Choroid plexus epithelial cell (primary cell): ENCODE measurements around the gene MYOZ1.

Source experiments
- DNase-seq: peaks from one replicate; pipeline ENCODE4 v3.0.0-alpha.2; 2010; ENCODE audit warnings: low read depth
- H3K4me3 ChIP-seq: 2 replicates; pipeline ENCODE4 v1.5.1; 2011; ENCODE audit warnings: low read depth, mild to moderate bottlenecking, control low read depth, low read length, moderate library complexity
- TF ChIP-seq, protein P1 (sequence below): conservative IDR thresholded peaks from 2 replicates; pipeline ENCODE4 v1.5.1; 2011; ENCODE audit warnings: low read depth, mild to moderate bottlenecking, control low read depth, inconsistent platforms, low read length, moderate library complexity

MYOZ1 gene

DNA sequence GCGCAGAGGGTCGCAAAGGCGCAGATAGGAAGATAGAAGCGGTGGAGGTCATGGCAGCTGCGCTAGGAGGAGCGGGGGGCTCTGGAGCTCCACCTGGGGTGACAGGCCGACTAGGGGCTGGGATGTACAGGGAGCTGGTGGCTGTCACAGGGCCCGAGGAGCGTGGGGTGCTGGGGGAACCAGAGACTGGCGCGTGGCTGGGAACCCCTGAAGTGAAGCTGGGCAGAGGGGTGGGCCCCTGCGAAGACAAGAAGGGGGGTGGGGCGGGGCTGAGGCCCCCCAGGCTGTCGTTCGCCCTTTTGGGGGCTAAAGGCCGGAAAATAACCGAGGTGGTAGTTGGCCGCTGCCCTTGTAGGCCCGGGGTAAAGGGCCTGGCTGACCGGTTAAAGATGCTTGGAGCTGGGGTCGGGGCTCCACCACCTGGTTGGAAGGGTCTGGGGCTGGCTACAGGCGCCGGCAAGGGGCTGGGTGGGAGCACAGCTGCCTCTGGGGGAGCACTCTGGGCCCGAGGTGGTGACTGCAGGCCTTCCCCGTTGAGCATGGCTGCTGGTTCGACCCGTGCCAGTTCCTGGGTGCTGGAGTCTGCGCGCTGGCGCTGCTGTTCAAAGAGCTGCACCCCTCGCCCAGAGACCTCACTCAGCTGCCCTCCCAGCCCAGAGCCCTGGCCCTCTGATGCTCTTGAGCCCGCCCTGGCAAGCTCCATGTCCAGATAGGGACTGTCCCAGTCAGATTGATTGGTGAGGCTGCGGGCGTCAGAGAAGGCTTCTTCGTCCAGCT lies 6.8 kb upstream of the MYOZ1 start:
- H3K4me3 ChIP-seq, result peak overlapping the region; percentile 73
- TF ChIP-seq, protein P1, sequence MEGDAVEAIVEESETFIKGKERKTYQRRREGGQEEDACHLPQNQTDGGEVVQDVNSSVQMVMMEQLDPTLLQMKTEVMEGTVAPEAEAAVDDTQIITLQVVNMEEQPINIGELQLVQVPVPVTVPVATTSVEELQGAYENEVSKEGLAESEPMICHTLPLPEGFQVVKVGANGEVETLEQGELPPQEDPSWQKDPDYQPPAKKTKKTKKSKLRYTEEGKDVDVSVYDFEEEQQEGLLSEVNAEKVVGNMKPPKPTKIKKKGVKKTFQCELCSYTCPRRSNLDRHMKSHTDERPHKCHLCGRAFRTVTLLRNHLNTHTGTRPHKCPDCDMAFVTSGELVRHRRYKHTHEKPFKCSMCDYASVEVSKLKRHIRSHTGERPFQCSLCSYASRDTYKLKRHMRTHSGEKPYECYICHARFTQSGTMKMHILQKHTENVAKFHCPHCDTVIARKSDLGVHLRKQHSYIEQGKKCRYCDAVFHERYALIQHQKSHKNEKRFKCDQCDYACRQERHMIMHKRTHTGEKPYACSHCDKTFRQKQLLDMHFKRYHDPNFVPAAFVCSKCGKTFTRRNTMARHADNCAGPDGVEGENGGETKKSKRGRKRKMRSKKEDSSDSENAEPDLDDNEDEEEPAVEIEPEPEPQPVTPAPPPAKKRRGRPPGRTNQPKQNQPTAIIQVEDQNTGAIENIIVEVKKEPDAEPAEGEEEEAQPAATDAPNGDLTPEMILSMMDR, result no peak

GRCh38 chr10:73647211-73647874 lies 6.1 kb upstream of the MYOZ1 start:
- DNase-seq, result peak; percentile 42
- peak overlapping the region; percentile 73 for H3K4me3 ChIP-seq
- TF ChIP-seq, protein P1, result no peak

More for the DNA sequence above, 6.8 kb upstream of the MYOZ1 start:
- no peak for DNase-seq

- DNase-seq, result no peak
- TF ChIP-seq, protein P1, result no peak
- no peak overlapping the region for H3K4me3 ChIP-seq
Observed at GRCh38 chr10:73646598-73647041, 5.3 kb upstream of the MYOZ1 start.

DNA sequence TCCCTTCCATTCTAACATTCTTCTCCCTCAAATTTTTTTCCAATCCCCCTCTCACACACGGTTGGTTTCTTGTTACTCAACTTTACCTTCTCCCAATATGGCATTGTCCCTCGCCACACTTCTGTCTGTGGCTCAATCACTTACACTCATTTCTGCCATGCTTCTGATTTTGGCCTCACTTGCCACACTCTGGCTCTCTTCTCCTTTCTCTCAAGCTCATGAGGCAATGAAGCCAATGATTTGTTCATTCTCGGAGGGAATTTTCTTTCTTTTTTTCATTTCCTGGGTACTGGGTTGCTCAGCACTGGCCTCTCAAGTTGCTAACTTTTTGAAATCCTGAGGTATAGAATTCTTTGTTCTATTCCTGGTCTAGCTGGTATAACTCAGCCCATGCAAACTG lies 4.0 kb upstream of the MYOZ1 start:
- TF ChIP-seq, protein P1, result no peak
- H3K4me3 ChIP-seq, result no peak overlapping the region
- DNase-seq, result no peak

GRCh38 chr10:73644767-73645166 lies 3.5 kb upstream of the MYOZ1 start:
- no peak overlapping the region for H3K4me3 ChIP-seq
- TF ChIP-seq, protein P1, result no peak
- no peak for DNase-seq

DNA sequence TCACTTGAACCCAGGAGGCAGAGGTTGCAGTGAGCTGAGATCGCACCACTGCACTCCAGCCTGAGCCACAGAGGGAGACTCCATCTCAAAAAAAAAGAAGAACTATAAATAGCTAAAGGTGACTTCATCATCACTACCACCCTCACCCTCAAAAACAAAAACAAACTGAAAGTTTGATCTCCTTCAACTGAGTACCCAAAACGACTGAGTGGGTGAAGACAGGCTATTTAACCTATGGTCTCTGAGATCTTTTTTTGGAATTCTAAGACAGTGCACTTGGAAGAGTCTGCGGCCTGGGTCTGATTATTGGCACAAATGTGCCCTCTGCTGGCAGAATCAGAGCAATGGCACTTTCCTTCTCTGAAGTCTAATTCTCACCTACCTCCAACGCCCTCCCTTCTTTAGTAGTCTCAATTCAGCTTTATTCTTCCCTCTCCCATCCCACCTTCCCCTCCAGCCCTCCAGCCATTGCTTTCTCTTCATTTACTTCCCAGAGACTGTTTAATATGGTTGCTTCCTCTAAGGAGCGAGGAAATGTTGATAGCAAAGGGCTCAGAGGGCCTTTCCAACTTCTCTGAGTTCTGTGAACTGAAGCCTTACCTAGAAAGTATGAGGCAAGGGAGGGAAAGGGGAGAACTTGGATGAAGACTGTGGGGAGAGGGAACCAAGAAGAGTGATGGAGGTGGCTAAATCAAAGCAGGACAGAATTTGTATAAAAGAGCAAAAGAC lies 2.9 kb upstream of the MYOZ1 start:
- peak; percentile 82 for DNase-seq
- TF ChIP-seq, protein P1, result peak; percentile 89
- no peak overlapping the region for H3K4me3 ChIP-seq
